Measurements from ENCODE around the gene PPP1R37.

DNA sequence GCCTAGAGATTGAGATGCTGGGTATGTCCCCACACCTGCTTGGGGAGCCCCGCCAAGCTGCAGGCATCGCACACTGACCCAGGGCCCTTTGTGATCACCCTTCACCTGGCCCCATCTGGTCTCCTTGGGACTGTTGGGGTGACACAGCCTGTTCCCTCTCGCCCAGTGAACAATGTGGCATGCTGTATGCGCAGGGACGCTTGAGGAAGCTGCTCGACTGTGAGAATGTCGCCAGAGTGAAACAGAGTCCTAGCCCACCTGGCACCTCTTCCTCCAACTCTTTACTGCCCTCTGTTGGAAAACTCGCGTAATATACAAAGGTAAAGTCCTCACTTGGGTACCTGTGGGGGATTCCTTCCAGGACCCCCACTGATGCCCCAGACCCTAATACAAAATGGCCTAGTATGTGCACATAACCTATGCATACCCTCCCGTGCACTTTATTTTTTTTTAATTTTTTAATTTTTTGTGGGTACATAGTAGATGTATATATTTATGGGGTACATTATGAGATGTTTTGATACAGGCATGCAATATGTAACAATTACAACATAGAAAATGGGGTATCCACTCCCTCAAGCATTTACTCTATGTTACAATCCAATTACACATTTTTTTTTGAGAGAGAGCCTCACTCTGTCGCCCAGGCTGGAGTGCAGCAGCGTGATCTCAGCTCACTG lies 94.6 kb downstream of the PPP1R37 start:
- TF ChIP-seq, protein P1, sequence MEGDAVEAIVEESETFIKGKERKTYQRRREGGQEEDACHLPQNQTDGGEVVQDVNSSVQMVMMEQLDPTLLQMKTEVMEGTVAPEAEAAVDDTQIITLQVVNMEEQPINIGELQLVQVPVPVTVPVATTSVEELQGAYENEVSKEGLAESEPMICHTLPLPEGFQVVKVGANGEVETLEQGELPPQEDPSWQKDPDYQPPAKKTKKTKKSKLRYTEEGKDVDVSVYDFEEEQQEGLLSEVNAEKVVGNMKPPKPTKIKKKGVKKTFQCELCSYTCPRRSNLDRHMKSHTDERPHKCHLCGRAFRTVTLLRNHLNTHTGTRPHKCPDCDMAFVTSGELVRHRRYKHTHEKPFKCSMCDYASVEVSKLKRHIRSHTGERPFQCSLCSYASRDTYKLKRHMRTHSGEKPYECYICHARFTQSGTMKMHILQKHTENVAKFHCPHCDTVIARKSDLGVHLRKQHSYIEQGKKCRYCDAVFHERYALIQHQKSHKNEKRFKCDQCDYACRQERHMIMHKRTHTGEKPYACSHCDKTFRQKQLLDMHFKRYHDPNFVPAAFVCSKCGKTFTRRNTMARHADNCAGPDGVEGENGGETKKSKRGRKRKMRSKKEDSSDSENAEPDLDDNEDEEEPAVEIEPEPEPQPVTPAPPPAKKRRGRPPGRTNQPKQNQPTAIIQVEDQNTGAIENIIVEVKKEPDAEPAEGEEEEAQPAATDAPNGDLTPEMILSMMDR (IDR thresholded peaks at IDR 0.05), result peak in 3 of 4 experiments; percentile 11 to 29 (median 23)
- no peak for TF ChIP-seq POLR2A (IDR thresholded peaks at IDR 0.05)

Data from uterus (tissue), 2 donors.